WTC11 (cell line): ENCODE data around the gene SKAP1. TPM values are rescaled to one million over a fixed set of nuclear protein-coding genes. Genes with fewer than 3 reads are reported as not detected.

Experiments used
- ATAC-seq: fragments of 200-7000 bp; cut with Tn5 transposase; 2 replicates; pipeline ENCODE4 v1.10.0; 2021; ENCODE audit warnings: mild to moderate bottlenecking, moderate library complexity
- CTCF ChIA-PET: fragments of 300-600 bp; sonication (Branson Sonifier 250); formaldehyde crosslinking; loops from one replicate; lab custom pipeline; 2021; ENCODE audit warnings: antibody characterized with exemption; lab: Charles Lee
- POLR2A ChIA-PET: fragments of 350-600 bp; sonication (Branson Sonifier 250); formaldehyde crosslinking; loops from one replicate; lab custom pipeline; 2021; ENCODE audit warnings: antibody characterized with exemption; lab: Charles Lee
- DNase-seq: peaks from one replicate; pipeline ENCODE4 v3.0.0; 2021; ENCODE audit warnings: low spot score
- H3K27ac Mint-ChIP-seq: 2 replicates; pipeline ENCODE4 v1.8.0; 2021; ENCODE audit warnings: mixed read lengths
- H3K27me3 Mint-ChIP-seq: 2 replicates; pipeline ENCODE4 v1.8.0; 2021; ENCODE audit warnings: low read depth, mild to moderate bottlenecking, moderate library complexity, mixed read lengths
- H3K36me3 Mint-ChIP-seq: 2 replicates; pipeline ENCODE4 v1.8.0; 2021; ENCODE audit warnings: mixed read lengths
- H3K4me1 Mint-ChIP-seq: 2 replicates; pipeline ENCODE4 v1.8.0; 2022; ENCODE audit warnings: mixed read lengths
- H3K4me3 Mint-ChIP-seq: 2 replicates; pipeline ENCODE4 v1.8.0; 2021; ENCODE audit warnings: mild to moderate bottlenecking, moderate library complexity, mixed read lengths
- H3K9me3 Mint-ChIP-seq: 2 replicates; pipeline ENCODE4 v1.8.0; 2021; ENCODE audit warnings: mixed read lengths
- ATF2 ChIP-seq: sonication (generic); formaldehyde crosslinking; IDR thresholded peaks from 2 replicates; pipeline ENCODE4 v1.8.1; 2022; ENCODE audit warnings: low read depth, missing genetic modification reagents, borderline replicate concordance
- CBFB ChIP-seq: sonication (generic); formaldehyde crosslinking; IDR thresholded peaks from 2 replicates; pipeline ENCODE4 v1.8.1; 2022; ENCODE audit warnings: mild to moderate bottlenecking, low read depth, missing genetic modification reagents
- CREB1 ChIP-seq: sonication (generic); formaldehyde crosslinking; IDR thresholded peaks from 2 replicates; pipeline ENCODE4 v1.8.0; 2023; ENCODE audit warnings: mild to moderate bottlenecking, missing genetic modification reagents
- CREM ChIP-seq: sonication (generic); formaldehyde crosslinking; IDR thresholded peaks from 2 replicates; pipeline ENCODE4 v1.8.1; 2022; ENCODE audit warnings: mild to moderate bottlenecking, missing genetic modification reagents, moderate library complexity
- E2F5 ChIP-seq: sonication (generic); formaldehyde crosslinking; IDR thresholded peaks from 2 replicates; pipeline ENCODE4 v1.8.1; 2022; ENCODE audit warnings: mild to moderate bottlenecking, moderate library complexity, missing genetic modification reagents
- ERG ChIP-seq: fragments of 250-450 bp; sonication (Bioruptor Pico); IDR thresholded peaks from 2 replicates; pipeline ENCODE4 v1.8.0; 2021; ENCODE audit warnings: mild to moderate bottlenecking
- ESRRA ChIP-seq: sonication (generic); formaldehyde crosslinking; IDR thresholded peaks from 2 replicates; pipeline ENCODE4 v1.8.1; 2022; ENCODE audit warnings: mild to moderate bottlenecking, missing genetic modification reagents, borderline replicate concordance
- GRHL2 ChIP-seq: fragments of 250-450 bp; sonication (Bioruptor Pico); IDR thresholded peaks from 2 replicates; pipeline ENCODE4 v1.8.0; 2022; ENCODE audit warnings: mild to moderate bottlenecking, moderate library complexity; ENCODE audit not compliant: insufficient replicate concordance, severe bottlenecking
- HMGA2 ChIP-seq: fragments of 250-450 bp; sonication (Bioruptor Pico); IDR thresholded peaks from 2 replicates; pipeline ENCODE4 v1.4.0; 2021; ENCODE audit warnings: mild to moderate bottlenecking, moderate library complexity
- NR1H2 ChIP-seq: sonication (generic); formaldehyde crosslinking; IDR thresholded peaks from 2 replicates; pipeline ENCODE4 v1.9.0; 2021; ENCODE audit warnings: mild to moderate bottlenecking, moderate library complexity, missing genetic modification reagents
- NR3C1 ChIP-seq: sonication (generic); formaldehyde crosslinking; conservative IDR thresholded peaks from 2 replicates; pipeline ENCODE4 v1.8.1; 2023; ENCODE audit warnings: low read depth, mild to moderate bottlenecking, missing genetic modification reagents
- SOX15 ChIP-seq: fragments of 250-450 bp; sonication (Bioruptor Pico); IDR thresholded peaks from 2 replicates; pipeline ENCODE4 v1.9.0; 2021; ENCODE audit warnings: mild to moderate bottlenecking
- TP53 ChIP-seq: sonication (generic); formaldehyde crosslinking; IDR thresholded peaks from 2 replicates; pipeline ENCODE4 v1.8.1; 2023; ENCODE audit warnings: mild to moderate bottlenecking, missing genetic modification reagents
- USF2 ChIP-seq: sonication (generic); formaldehyde crosslinking; IDR thresholded peaks from 2 replicates; pipeline ENCODE4 v1.8.1; 2023; ENCODE audit warnings: mild to moderate bottlenecking, missing genetic modification reagents, moderate library complexity
- ZBTB21 ChIP-seq: sonication (generic); formaldehyde crosslinking; IDR thresholded peaks from 2 replicates; pipeline ENCODE4 v1.8.1; 2023; ENCODE audit warnings: mild to moderate bottlenecking, missing genetic modification reagents, borderline replicate concordance
- ZMAT4 ChIP-seq: fragments of 250-450 bp; sonication (Bioruptor Pico); IDR thresholded peaks from 2 replicates; pipeline ENCODE4 v1.9.0; 2021; ENCODE audit warnings: mild to moderate bottlenecking
- ZNF232 ChIP-seq: sonication (generic); formaldehyde crosslinking; IDR thresholded peaks from 2 replicates; pipeline ENCODE4 v1.8.0; 2022; ENCODE audit warnings: mild to moderate bottlenecking, missing genetic modification reagents
- ZNF281 ChIP-seq: sonication (generic); formaldehyde crosslinking; IDR thresholded peaks from 2 replicates; pipeline ENCODE4 v1.8.0; 2023; ENCODE audit warnings: mild to moderate bottlenecking, missing genetic modification reagents
- ZNF317 ChIP-seq: sonication (generic); formaldehyde crosslinking; IDR thresholded peaks from 2 replicates; pipeline ENCODE4 v1.8.1; 2023; ENCODE audit warnings: low read depth, mild to moderate bottlenecking, moderate library complexity, missing genetic modification reagents, borderline replicate concordance
- ZNF425 ChIP-seq: fragments of 250-450 bp; sonication (Bioruptor Pico); conservative IDR thresholded peaks from 2 replicates; pipeline ENCODE4 v1.9.0; 2021; ENCODE audit warnings: mild to moderate bottlenecking
- ZNF671 ChIP-seq: fragments of 250-450 bp; sonication (Bioruptor Pico); IDR thresholded peaks from 2 replicates; pipeline ENCODE4 v1.8.0; 2021; ENCODE audit warnings: mild to moderate bottlenecking
- total RNA-seq: library from RNA; stranded (reverse); gene quantifications from 3 replicates; pipeline ENCODE4 v1.2.3, GENCODE V29; 2021

SKAP1 gene
- total RNA-seq, 1 experiment from 2014 or later, result not detected

- DNase-seq, result no peak
- peak; percentile 76 for ATAC-seq
- no peaks in the 10 kb centered on the region for H3K27me3 Mint-ChIP-seq
- no peaks in the 10 kb centered on the region for H3K9me3 Mint-ChIP-seq
- ChIA-PET CTCF (interaction anchor here (0.8 to 1.7 kb wide), 7 partner anchors 12 to 98 kb away, joined by 3 to 9 read pairs (median 4); no protein-coding TSS in a partner anchor), POLR2A (interaction anchor here (0.7 to 1.0 kb wide), 2 partner anchors 22 to 75 kb away, joined by 3 to 5 read pairs; partner anchors contain the start of genes CBX1 and NFE2L1)
- peaks cover 35% of the 10 kb centered on the region for H3K36me3 Mint-ChIP-seq
- H3K4me1 Mint-ChIP-seq, result no peaks in the 10 kb centered on the region
- no peak for TF ChIP-seq ZNF425 (CRISPR knock-in tag)
- TF ChIP-seq ZBTB21, result no peak
- TF ChIP-seq TP53 (CRISPR knock-in tag), result no peak
- TF ChIP-seq ATF2 (CRISPR knock-in tag), result no peak
- TF ChIP-seq E2F5 (CRISPR knock-in tag), result no peak
- TF ChIP-seq HMGA2 (CRISPR knock-in tag), result no peak
- no peak for TF ChIP-seq ZNF281
- no peak for TF ChIP-seq GRHL2 (CRISPR knock-in tag)
- peak overlapping the region; percentile 86; the same call in 1 of the 2 replicates for H3K27ac Mint-ChIP-seq
- H3K4me3 Mint-ChIP-seq, result no peak overlapping the region
Measured at GRCh38 chr17:48123111-48123510, 306.9 kb downstream of the SKAP1 start.

- no peaks in the 10 kb centered on the region for H3K9me3 Mint-ChIP-seq
- ATAC-seq, result no peak
- no peak for TF ChIP-seq ZNF232 (CRISPR knock-in tag)
- TF ChIP-seq ZNF671, result no peak
- TF ChIP-seq ERG (CRISPR knock-in tag), result no peak
- no peak for TF ChIP-seq NR1H2
- TF ChIP-seq ZNF317 (CRISPR knock-in tag), result no peak
- TF ChIP-seq CBFB, result no peak
- TF ChIP-seq ZMAT4 (CRISPR knock-in tag), result no peak
- no peak for TF ChIP-seq USF2 (CRISPR knock-in tag)
- no peak for TF ChIP-seq NR3C1 (CRISPR knock-in tag)
- TF ChIP-seq GRHL2 (CRISPR knock-in tag), result no peak
- TF ChIP-seq ESRRA (CRISPR knock-in tag), result no peak
- TF ChIP-seq CREB1 (CRISPR knock-in tag), result no peak
- no peak for TF ChIP-seq SOX15 (CRISPR knock-in tag)
- TF ChIP-seq CREM (CRISPR knock-in tag), result no peak
- TF ChIP-seq TP53 (CRISPR knock-in tag), result no peak
- TF ChIP-seq, all 79 proteins: peak for 0
- POLR2A ChIA-PET, result interaction anchor here (1.0 kb wide), 1 partner anchor 22 kb away, joined by 5 read pairs; the partner anchor contains the start of gene CBX1
- no peak overlapping the region; the same call in 1 of the 2 replicates for H3K27ac Mint-ChIP-seq
- H3K4me3 Mint-ChIP-seq, result no peak overlapping the region
- no peak for DNase-seq
- no peaks in the 10 kb centered on the region for H3K4me1 Mint-ChIP-seq
- H3K36me3 Mint-ChIP-seq, result peaks cover 39% of the 10 kb centered on the region
- CTCF ChIA-PET, result interaction anchor here (0.8 to 1.7 kb wide), 4 partner anchors 43 to 97 kb away, joined by 4 to 9 read pairs (median 6); no protein-coding TSS in a partner anchor
- H3K27me3 Mint-ChIP-seq, result no peaks in the 10 kb centered on the region
Measured at GRCh38 chr17:48122665-48123045, 307.4 kb downstream of the SKAP1 start.
